ENCODE data around the gene PRSS23.

The PRSS23 gene

DNA sequence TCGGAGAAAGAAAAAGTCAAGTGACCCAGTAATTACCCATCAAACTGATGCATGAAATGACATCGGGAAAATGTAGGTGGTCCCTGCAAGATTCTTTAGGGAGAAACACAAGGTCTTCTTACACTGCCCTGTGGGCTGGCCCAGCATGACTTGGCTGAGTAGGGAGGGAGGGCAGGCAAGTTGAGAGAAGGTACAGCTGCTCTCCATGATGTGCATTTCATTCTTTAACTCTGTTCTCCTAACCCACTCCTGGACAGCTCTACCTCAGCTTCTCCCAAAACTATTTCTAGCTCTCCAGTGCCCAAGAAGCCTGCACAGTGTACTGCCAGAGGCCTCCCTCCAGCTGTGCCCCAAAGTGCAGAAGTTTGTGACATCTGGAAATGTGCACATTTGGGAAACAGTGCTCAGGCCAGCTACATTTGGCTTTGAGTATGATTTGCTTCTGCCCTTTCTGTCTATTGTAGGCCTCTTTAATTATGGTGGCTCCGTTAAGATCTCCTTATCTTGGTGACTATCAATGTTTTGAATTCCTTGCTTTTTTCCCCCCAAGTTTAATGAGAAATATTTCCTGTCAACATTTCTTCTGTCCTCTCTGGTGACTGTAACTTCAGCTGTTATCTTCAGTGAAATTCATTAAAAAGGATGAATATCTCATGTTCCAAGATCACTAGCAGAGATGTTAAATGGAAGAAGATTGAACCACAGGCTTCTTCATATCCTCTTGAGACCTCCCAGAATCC, 26.7 kb upstream of the PRSS23 start:
- in situ Hi-C loops (cut with HindIII; ENCODE audit: low pct_ligation_motif_present, low sequenced_read_pairs) = no loop called here
- Histone ChIP-seq H3K27me3 (replicated peaks) (no peaks in the 10 kb centered on the region), H3K36me3 (replicated peaks) (no peaks in the 10 kb centered on the region), H3K4me3 (ENCODE audit: low read depth, low read length) (no peak overlapping the region), H3K27ac (no peak overlapping the region)
- TF ChIP-seq CTCF (IDR thresholded peaks at IDR 0.05; ENCODE audit: low read depth, low read length, missing control alignments) = no peak
- DNase-seq = no peak

- Histone ChIP-seq H3K4me3 (ENCODE audit: low read depth, low read length) (no peak overlapping the region), H3K27me3 (replicated peaks) (no peaks in the 10 kb centered on the region), H3K27ac (no peak overlapping the region), H3K36me3 (replicated peaks) (no peaks in the 10 kb centered on the region)
- TF ChIP-seq CTCF (IDR thresholded peaks at IDR 0.05; ENCODE audit: low read depth, low read length, missing control alignments) = no peak
- in situ Hi-C loops (cut with HindIII; ENCODE audit: low pct_ligation_motif_present, low sequenced_read_pairs) = no loop called here
- DNase-seq = no peak
Observed at GRCh38 chr11:86774417-86774816, 25.9 kb upstream of the PRSS23 start.

DNA sequence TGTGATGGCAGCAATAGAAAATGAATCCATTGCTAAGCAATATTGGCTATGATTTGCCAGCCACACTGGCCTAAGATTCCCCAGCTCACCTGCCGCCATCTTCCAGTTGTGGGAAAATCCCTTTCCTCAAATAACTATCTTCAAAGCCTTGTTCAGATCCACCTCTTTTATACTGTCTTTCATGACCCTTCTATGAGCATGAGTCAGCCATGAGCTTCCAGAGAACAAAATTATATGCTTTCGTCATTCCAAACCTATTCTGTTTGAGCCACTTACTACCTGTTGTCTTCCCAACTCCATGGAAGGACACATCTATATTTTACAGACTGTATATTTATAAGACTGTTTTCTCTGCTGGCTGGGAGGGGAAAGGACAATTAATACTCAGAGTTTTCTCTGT, 25.0 kb upstream of the PRSS23 start:
- no peak for DNase-seq
- in situ Hi-C loops (cut with HindIII; ENCODE audit: low pct_ligation_motif_present, low sequenced_read_pairs) = no loop called here
- H3K27me3 ChIP-seq (replicated peaks) = no peaks in the 10 kb centered on the region

GRCh38 chr11:86781546-86781945, 18.8 kb upstream of the PRSS23 start:
- Histone ChIP-seq H3K4me3 (ENCODE audit: low read depth, low read length) (no peak overlapping the region), H3K27me3 (replicated peaks) (no peaks in the 10 kb centered on the region), H3K27ac (no peak overlapping the region), H3K36me3 (replicated peaks) (no peaks in the 10 kb centered on the region)
- no peak for TF ChIP-seq CTCF (IDR thresholded peaks at IDR 0.05; ENCODE audit: low read depth, low read length, missing control alignments)
- no peak for DNase-seq
- in situ Hi-C loops (cut with HindIII; ENCODE audit: low pct_ligation_motif_present, low sequenced_read_pairs) = no loop called here

More for the DNA sequence above, 25.0 kb upstream of the PRSS23 start:
- no peak for TF ChIP-seq CTCF (IDR thresholded peaks at IDR 0.05; ENCODE audit: low read depth, low read length, missing control alignments)
- Histone ChIP-seq H3K36me3 (replicated peaks) (no peaks in the 10 kb centered on the region), H3K27ac (no peak overlapping the region), H3K4me3 (ENCODE audit: low read depth, low read length) (no peak overlapping the region)

DNA sequence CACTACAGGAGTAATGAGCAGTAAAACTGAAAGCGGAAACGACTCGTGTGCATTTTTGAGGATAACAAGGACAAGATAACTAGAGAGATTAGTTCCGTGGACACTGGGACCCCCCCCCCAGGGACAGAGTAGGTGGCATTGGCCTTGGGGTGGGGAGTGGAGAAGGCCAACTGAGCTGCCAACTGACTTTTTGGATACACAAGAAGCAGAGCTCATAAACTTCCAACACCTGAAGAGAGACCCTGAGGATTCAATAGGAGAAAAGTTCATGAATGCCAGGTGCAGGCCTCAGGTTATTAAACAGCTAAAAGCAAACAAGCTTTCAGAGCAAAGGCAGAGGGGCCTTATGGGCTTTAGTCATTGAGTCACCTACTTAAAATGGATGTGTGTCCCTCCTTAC, 17.6 kb upstream of the PRSS23 start:
- no peaks in the 10 kb centered on the region for H3K27me3 ChIP-seq (replicated peaks)
- no peak for TF ChIP-seq CTCF (IDR thresholded peaks at IDR 0.05; ENCODE audit: low read depth, low read length, missing control alignments)
- no peaks in the 10 kb centered on the region for H3K36me3 ChIP-seq (replicated peaks)
- H3K27ac ChIP-seq = no peak overlapping the region
- DNase-seq = no peak
- no peak overlapping the region for H3K4me3 ChIP-seq (ENCODE audit: low read depth, low read length)
- in situ Hi-C loops (cut with HindIII; ENCODE audit: low pct_ligation_motif_present, low sequenced_read_pairs) = no loop called here

- TF ChIP-seq CTCF (IDR thresholded peaks at IDR 0.05; ENCODE audit: low read depth, low read length, missing control alignments) = no peak
- DNase-seq = no peak
- Histone ChIP-seq H3K36me3 (replicated peaks) (no peaks in the 10 kb centered on the region), H3K27me3 (replicated peaks) (no peaks in the 10 kb centered on the region), H3K4me3 (ENCODE audit: low read depth, low read length) (no peak overlapping the region), H3K27ac (no peak overlapping the region)
- in situ Hi-C loops (cut with HindIII; ENCODE audit: low pct_ligation_motif_present, low sequenced_read_pairs) = no loop called here
Observed at GRCh38 chr11:86783661-86784060, 16.7 kb upstream of the PRSS23 start.

Measured in brain microvascular endothelial cell (primary cell).